ENCODE data around the gene SELENOP.
"Not testable (repeated sequence)": the region's sequence is repeated elsewhere in the genome, so short reads cannot be mapped to it uniquely, and the experiment has no call there.

The SELENOP gene

GRCh38 chr5:42830924-42831323 lies 19.2 kb upstream of the SELENOP start:
- H3K4me1 ChIP-seq (ENCODE audit: control insufficient read depth in 5 of 5, insufficient read depth in 5 of 5, low read length in 5 of 5), result peaks cover 0 to 9% (median 0%) of the 10 kb centered on the region in 5 donors
- peaks cover 0 to 5% (median 0%) of the 10 kb centered on the region in 5 donors for H3K9me3 ChIP-seq (ENCODE audit: control insufficient read depth in 5 of 5, low read length in 5 of 5)
- no peak overlapping the region for H3K9ac ChIP-seq (ENCODE audit: low read length in 5 of 5)
- no peak overlapping the region for H3K27ac ChIP-seq (ENCODE audit: low read depth, low read length)
- H3K36me3 ChIP-seq (ENCODE audit: control insufficient read depth in 5 of 5, insufficient read depth in 5 of 5, low read length in 5 of 5), result no peaks in the 10 kb centered on the region
- H3K27me3 ChIP-seq (ENCODE audit: control insufficient read depth in 5 of 5, insufficient read depth in 4 of 5, low read length in 5 of 5), result no peaks in the 10 kb centered on the region
- no peak overlapping the region for H3K4me3 ChIP-seq (ENCODE audit: low read depth in 1 of 5, low read length in 5 of 5)

- H3K4me1 ChIP-seq (ENCODE audit: control insufficient read depth in 5 of 5, insufficient read depth in 5 of 5, low read length in 5 of 5), result peaks cover 0 to 20% (median 0%) of the 10 kb centered on the region in 5 donors
- no peak overlapping the region for H3K4me3 ChIP-seq (ENCODE audit: low read depth in 1 of 5, low read length in 5 of 5)
- H3K36me3 ChIP-seq (ENCODE audit: control insufficient read depth in 5 of 5, insufficient read depth in 5 of 5, low read length in 5 of 5), result no peaks in the 10 kb centered on the region
- H3K9me3 ChIP-seq (ENCODE audit: control insufficient read depth in 5 of 5, low read length in 5 of 5), result no peaks in the 10 kb centered on the region
- H3K27ac ChIP-seq (ENCODE audit: low read depth, low read length), result no peak overlapping the region
- H3K9ac ChIP-seq (ENCODE audit: low read length in 5 of 5), result no peak overlapping the region
- no peaks in the 10 kb centered on the region for H3K27me3 ChIP-seq (ENCODE audit: control insufficient read depth in 5 of 5, insufficient read depth in 4 of 5, low read length in 5 of 5)
Observed at GRCh38 chr5:42828671-42829070, 17.0 kb upstream of the SELENOP start.

DNA sequence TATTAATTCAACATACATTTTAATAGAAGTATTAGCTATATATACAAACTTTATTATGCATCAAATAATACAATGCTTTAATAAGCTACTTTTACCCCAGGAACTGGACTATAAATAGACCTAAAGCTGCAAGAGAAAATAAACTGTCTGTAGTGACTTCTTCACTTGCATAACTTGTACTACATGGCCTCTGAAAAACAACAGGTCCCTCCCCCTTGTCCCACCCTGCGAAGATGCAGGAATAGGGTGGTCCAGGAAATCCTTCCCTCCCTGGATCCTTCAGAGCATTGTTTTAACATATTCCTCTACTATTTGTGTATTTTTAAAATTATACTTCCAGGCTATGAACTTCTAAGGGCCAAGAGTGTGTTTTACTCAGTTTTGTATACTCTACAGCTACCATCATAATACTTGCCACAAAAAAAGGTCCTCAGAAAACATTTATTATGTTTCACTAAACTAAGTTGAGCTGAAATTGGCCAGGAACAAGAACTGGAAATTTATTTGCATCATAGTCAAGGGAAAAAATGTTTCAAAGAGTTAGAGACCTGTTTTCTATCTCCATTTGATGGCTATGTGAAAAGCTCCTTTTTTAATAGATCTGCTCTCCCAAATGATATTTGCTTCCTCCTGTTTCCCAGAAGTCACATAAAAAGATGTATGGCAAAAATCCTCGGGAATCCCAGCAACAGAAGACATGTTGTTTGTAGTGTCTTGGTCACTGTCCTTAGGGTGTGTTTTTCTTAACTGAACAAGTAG lies 15.2 kb upstream of the SELENOP start:
- H3K9ac ChIP-seq (ENCODE audit: low read length in 5 of 5), result no peak overlapping the region
- no peaks in the 10 kb centered on the region for H3K36me3 ChIP-seq (ENCODE audit: control insufficient read depth in 5 of 5, insufficient read depth in 5 of 5, low read length in 5 of 5)
- H3K4me1 ChIP-seq (ENCODE audit: control insufficient read depth in 5 of 5, insufficient read depth in 5 of 5, low read length in 5 of 5), result peaks cover 0 to 20% (median 0%) of the 10 kb centered on the region in 5 donors
- H3K27ac ChIP-seq (ENCODE audit: low read depth, low read length), result no peak overlapping the region
- H3K9me3 ChIP-seq (ENCODE audit: control insufficient read depth in 5 of 5, low read length in 5 of 5), result no peaks in the 10 kb centered on the region
- no peaks in the 10 kb centered on the region for H3K27me3 ChIP-seq (ENCODE audit: control insufficient read depth in 5 of 5, insufficient read depth in 4 of 5, low read length in 5 of 5)
- no peak overlapping the region for H3K4me3 ChIP-seq (ENCODE audit: low read depth in 1 of 5, low read length in 5 of 5)

DNA sequence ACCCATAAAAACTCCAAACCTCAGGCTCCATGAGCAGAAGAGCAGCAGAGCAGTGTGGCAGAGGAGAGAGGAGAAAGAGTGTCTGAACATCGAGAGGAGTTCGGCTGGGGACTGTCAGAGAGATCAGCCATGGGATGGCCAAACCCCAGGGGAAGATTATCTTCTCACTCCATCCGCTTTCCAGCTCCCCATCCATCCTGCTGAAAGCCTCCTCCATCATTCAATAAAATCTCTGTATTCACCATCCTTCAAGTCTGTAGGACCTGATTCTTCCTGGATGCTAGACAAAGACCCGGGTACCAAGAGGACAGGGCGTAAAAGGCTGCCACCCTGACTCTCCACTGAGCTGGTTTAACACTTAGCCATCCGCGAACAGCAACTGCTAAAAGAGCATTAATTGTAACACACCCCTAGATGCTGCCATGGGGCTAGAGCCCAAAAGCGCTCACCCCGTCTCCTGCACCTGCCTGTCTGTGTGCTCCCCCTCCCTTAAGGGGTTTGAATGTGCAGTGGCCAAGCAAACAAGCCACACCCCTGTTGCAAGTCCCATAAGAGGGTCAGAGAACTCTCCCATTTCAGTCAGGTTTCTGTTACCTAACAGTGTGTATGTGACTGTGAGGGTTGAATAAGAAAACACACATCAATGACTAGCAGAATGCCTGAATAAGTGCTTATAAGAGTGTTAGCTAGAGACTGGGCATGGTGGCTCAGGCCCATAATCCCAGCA lies 13.9 kb upstream of the SELENOP start:
- H3K9ac ChIP-seq (ENCODE audit: low read length in 5 of 5), result no peak overlapping the region
- peaks cover 0 to 20% (median 0%) of the 10 kb centered on the region in 5 donors for H3K4me1 ChIP-seq (ENCODE audit: control insufficient read depth in 5 of 5, insufficient read depth in 5 of 5, low read length in 5 of 5)
- no peak overlapping the region for H3K27ac ChIP-seq (ENCODE audit: low read depth, low read length)
- H3K27me3 ChIP-seq (ENCODE audit: control insufficient read depth in 5 of 5, insufficient read depth in 4 of 5, low read length in 5 of 5), result no peaks in the 10 kb centered on the region
- H3K4me3 ChIP-seq (ENCODE audit: low read depth in 1 of 5, low read length in 5 of 5), result no peak overlapping the region
- no peaks in the 10 kb centered on the region for H3K9me3 ChIP-seq (ENCODE audit: control insufficient read depth in 5 of 5, low read length in 5 of 5)
- H3K36me3 ChIP-seq (ENCODE audit: control insufficient read depth in 5 of 5, insufficient read depth in 5 of 5, low read length in 5 of 5), result no peaks in the 10 kb centered on the region

DNA sequence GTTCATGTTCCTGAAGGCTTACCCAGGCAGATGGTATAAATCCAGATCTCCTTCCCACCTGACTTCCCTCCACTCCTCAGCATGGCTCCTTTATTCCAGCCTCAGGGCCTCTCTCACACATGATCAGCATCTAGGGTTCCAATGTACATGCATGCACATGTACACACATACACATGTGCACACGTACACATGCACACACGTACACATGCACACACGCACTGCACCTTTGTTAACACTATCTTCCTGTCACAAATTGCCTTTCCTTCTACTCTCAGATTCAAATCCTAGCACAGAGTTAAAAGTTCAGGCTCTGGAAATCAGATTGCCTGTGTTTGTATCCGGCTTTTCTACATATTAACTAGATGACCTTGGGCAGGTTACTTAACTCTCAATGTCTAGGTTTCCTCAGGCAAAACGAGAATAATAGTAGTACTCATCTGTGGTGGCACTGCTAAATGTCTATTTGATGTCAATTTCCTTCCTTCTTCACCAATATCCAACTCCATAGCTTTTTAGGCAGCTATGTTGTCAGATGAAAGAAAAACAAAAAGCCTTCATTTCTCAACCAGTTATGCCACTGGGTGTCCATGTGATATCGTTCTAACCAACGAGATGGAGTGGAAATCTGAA lies 12.8 kb upstream of the SELENOP start:
- Histone ChIP-seq H3K27me3 (ENCODE audit: control insufficient read depth in 5 of 5, insufficient read depth in 4 of 5, low read length in 5 of 5) (no peaks in the 10 kb centered on the region), H3K9me3 (ENCODE audit: control insufficient read depth in 5 of 5, low read length in 5 of 5) (no peaks in the 10 kb centered on the region), H3K36me3 (ENCODE audit: control insufficient read depth in 5 of 5, insufficient read depth in 5 of 5, low read length in 5 of 5) (no peaks in the 10 kb centered on the region), H3K9ac (ENCODE audit: low read length in 5 of 5) (no peak overlapping the region), H3K27ac (ENCODE audit: low read depth, low read length) (no peak overlapping the region), H3K4me3 (ENCODE audit: low read depth in 1 of 5, low read length in 5 of 5) (no peak overlapping the region), H3K4me1 (ENCODE audit: control insufficient read depth in 5 of 5, insufficient read depth in 5 of 5, low read length in 5 of 5) (peaks cover 0 to 20% (median 0%) of the 10 kb centered on the region in 5 donors)

GRCh38 chr5:42822548-42822947 lies 10.9 kb upstream of the SELENOP start:
- no peak overlapping the region for H3K9ac ChIP-seq (ENCODE audit: low read length in 5 of 5)
- H3K27ac ChIP-seq (ENCODE audit: low read depth, low read length), result no peak overlapping the region
- no peaks in the 10 kb centered on the region for H3K36me3 ChIP-seq (ENCODE audit: control insufficient read depth in 5 of 5, insufficient read depth in 5 of 5, low read length in 5 of 5)
- H3K9me3 ChIP-seq (ENCODE audit: control insufficient read depth in 5 of 5, low read length in 5 of 5), result no peaks in the 10 kb centered on the region
- H3K27me3 ChIP-seq (ENCODE audit: control insufficient read depth in 5 of 5, insufficient read depth in 4 of 5, low read length in 5 of 5), result no peaks in the 10 kb centered on the region
- H3K4me1 ChIP-seq (ENCODE audit: control insufficient read depth in 5 of 5, insufficient read depth in 5 of 5, low read length in 5 of 5), result peaks cover 0 to 20% (median 0%) of the 10 kb centered on the region in 5 donors
- H3K4me3 ChIP-seq (ENCODE audit: low read depth in 1 of 5, low read length in 5 of 5), result no peak overlapping the region

DNA sequence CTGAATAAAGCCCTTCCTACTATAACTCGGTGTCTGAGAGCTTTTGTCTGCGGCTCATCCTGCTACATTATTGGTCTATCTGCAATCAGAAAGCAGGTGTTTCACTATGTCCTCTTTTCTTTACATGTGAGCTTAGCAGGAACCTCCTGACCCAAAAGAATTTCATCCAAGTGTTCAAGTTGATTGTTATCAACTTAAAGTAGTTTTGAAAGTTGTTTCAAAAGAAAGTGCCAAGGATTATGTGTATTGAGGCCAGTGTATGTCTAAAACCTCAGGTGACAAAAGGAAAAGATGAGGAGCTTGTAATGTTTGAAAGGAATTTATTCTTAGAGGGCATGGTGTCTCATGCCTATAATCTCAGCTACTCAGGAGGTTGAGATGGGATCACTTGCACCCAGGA lies 8.1 kb upstream of the SELENOP start:
- no peaks in the 10 kb centered on the region for H3K27me3 ChIP-seq (ENCODE audit: control insufficient read depth in 5 of 5, insufficient read depth in 4 of 5, low read length in 5 of 5)
- no peak overlapping the region for H3K9ac ChIP-seq (ENCODE audit: low read length in 5 of 5)
- no peak overlapping the region for H3K4me3 ChIP-seq (ENCODE audit: low read depth in 1 of 5, low read length in 5 of 5)
- H3K4me1 ChIP-seq (ENCODE audit: control insufficient read depth in 5 of 5, insufficient read depth in 5 of 5, low read length in 5 of 5), result peaks cover 0 to 10% (median 0%) of the 10 kb centered on the region in 5 donors
- H3K36me3 ChIP-seq (ENCODE audit: control insufficient read depth in 5 of 5, insufficient read depth in 5 of 5, low read length in 5 of 5), result no peaks in the 10 kb centered on the region
- no peak overlapping the region for H3K27ac ChIP-seq (ENCODE audit: low read depth, low read length)
- no peaks in the 10 kb centered on the region for H3K9me3 ChIP-seq (ENCODE audit: control insufficient read depth in 5 of 5, low read length in 5 of 5)

- not testable (repeated sequence) for H3K27me3 ChIP-seq (ENCODE audit: control insufficient read depth in 5 of 5, insufficient read depth in 4 of 5, low read length in 5 of 5); H3K36me3 ChIP-seq (ENCODE audit: control insufficient read depth in 5 of 5, insufficient read depth in 5 of 5, low read length in 5 of 5); H3K4me3 ChIP-seq (ENCODE audit: low read depth in 1 of 5, low read length in 5 of 5); H3K27ac ChIP-seq (ENCODE audit: low read depth, low read length); H3K9ac ChIP-seq (ENCODE audit: low read length in 5 of 5); H3K9me3 ChIP-seq (ENCODE audit: control insufficient read depth in 5 of 5, low read length in 5 of 5)
- H3K4me1 ChIP-seq (ENCODE audit: control insufficient read depth in 5 of 5, insufficient read depth in 5 of 5, low read length in 5 of 5), result peaks cover 0 to 12% (median 9%) of the 10 kb centered on the region in 5 donors
Observed at GRCh38 chr5:42816546-42816945, 4.9 kb upstream of the SELENOP start.

DNA sequence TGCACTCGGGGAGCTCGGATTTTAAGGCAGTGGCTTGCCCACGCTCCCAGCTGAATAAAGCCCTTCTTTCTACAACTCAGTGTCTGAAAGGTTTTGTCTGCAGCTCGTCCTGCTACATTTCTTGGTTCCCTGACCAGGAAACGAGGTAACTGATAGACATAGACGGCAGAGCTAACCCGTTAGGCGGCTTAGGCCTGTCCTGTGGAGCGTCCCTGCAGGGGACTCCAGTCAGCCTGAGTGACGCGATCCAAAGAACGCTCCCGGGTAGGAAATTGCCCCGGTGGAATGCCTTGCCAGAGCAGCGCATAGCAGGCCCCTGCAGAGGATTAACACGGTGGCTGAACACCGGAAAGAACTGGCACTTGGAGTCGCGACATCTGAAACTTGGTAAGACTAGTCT lies 1.8 kb upstream of the SELENOP start:
- Histone ChIP-seq H3K27me3 (ENCODE audit: control insufficient read depth in 5 of 5, insufficient read depth in 4 of 5, low read length in 5 of 5) (no peaks in the 10 kb centered on the region), H3K4me3 (ENCODE audit: low read depth in 1 of 5, low read length in 5 of 5) (no peak overlapping the region), H3K9me3 (ENCODE audit: control insufficient read depth in 5 of 5, low read length in 5 of 5) (no peaks in the 10 kb centered on the region), H3K27ac (ENCODE audit: low read depth, low read length) (no peak overlapping the region), H3K9ac (ENCODE audit: low read length in 5 of 5) (no peak overlapping the region), H3K4me1 (ENCODE audit: control insufficient read depth in 5 of 5, insufficient read depth in 5 of 5, low read length in 5 of 5) (peaks cover 0 to 26% (median 18%) of the 10 kb centered on the region in 5 donors), H3K36me3 (ENCODE audit: control insufficient read depth in 5 of 5, insufficient read depth in 5 of 5, low read length in 5 of 5) (no peaks in the 10 kb centered on the region)

DNA sequence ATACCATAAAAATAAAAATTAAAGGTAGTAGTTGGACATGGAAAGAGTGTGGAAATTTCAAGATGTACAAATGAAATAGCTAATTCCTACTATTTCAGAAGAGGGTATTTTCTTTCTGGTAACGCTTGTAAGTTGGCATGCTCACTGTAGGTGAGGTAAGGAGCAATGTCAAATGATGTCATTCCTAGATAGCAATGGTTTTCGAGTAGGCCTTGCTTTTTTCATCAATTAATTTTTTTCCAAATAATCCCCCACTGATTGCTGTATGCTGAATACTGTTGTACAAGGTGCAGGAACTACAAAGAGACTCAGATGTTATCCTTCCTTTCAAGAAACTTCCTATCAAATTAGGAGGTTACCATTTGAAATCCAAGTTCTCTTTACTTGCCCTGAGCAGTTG lies 928 bp upstream of the SELENOP start:
- no peaks in the 10 kb centered on the region for H3K9me3 ChIP-seq (ENCODE audit: control insufficient read depth in 5 of 5, low read length in 5 of 5)

More for the DNA sequence above, 928 bp upstream of the SELENOP start:
- Histone ChIP-seq H3K9ac (ENCODE audit: low read length in 5 of 5) (peak overlapping the region in 1 of 5 donors; percentile 67), H3K27me3 (ENCODE audit: control insufficient read depth in 5 of 5, insufficient read depth in 4 of 5, low read length in 5 of 5) (no peaks in the 10 kb centered on the region), H3K4me3 (ENCODE audit: low read depth in 1 of 5, low read length in 5 of 5) (peak overlapping the region in 3 of 5 donors; percentile 82 to 97 (median 95)), H3K27ac (ENCODE audit: low read depth, low read length) (peak overlapping the region; percentile 95), H3K4me1 (ENCODE audit: control insufficient read depth in 5 of 5, insufficient read depth in 5 of 5, low read length in 5 of 5) (peaks cover 0 to 34% (median 24%) of the 10 kb centered on the region in 5 donors), H3K36me3 (ENCODE audit: control insufficient read depth in 5 of 5, insufficient read depth in 5 of 5, low read length in 5 of 5) (peaks cover 0 to 4% (median 2%) of the 10 kb centered on the region in 5 donors)
